SJSA1 (cell line): ENCODE measurements around the gene CD1D. TPM values are rescaled to one million over a fixed set of nuclear protein-coding genes. Genes with fewer than 3 reads are reported as not detected.
"Not testable (repeated sequence)": the region's sequence is repeated elsewhere in the genome, so short reads cannot be mapped to it uniquely, and the experiment has no call there.

Experiments used
- DNase-seq, 2 experiments: peaks; one replicate each; pipeline ENCODE4 v3.0.0-alpha.2; 2015 to 2020; ENCODE audit warnings: low spot score in 2 of 2, low read depth in 1 of 2
- H3K27ac ChIP-seq: fragments of 250-450 bp; sonication (Bioruptor Pico); 2 replicates; pipeline ENCODE4 v1.5.1; 2020; ENCODE audit warnings: mild to moderate bottlenecking, moderate library complexity
- H3K27me3 ChIP-seq: fragments of 250-450 bp; sonication (Bioruptor Pico); replicated peaks from 2 replicates; pipeline ENCODE4 v1.5.1; 2020; ENCODE audit warnings: mild to moderate bottlenecking, moderate library complexity
- H3K36me3 ChIP-seq: fragments of 250-450 bp; sonication (Bioruptor Pico); 2 replicates; pipeline ENCODE4 v1.5.1; 2020; ENCODE audit warnings: mild to moderate bottlenecking
- H3K4me1 ChIP-seq: fragments of 250-450 bp; sonication (Bioruptor Pico); replicated peaks from 2 replicates; pipeline ENCODE4 v1.6.1; 2021; ENCODE audit warnings: mild to moderate bottlenecking
- H3K4me3 ChIP-seq: fragments of 250-450 bp; sonication (Bioruptor Pico); 2 replicates; pipeline ENCODE4 v1.5.1; 2020; ENCODE audit warnings: mild to moderate bottlenecking
- H3K9me3 ChIP-seq: fragments of 250-450 bp; sonication (Bioruptor Pico); replicated peaks from 2 replicates; pipeline ENCODE4 v1.5.1; 2020; ENCODE audit warnings: mild to moderate bottlenecking
- total RNA-seq: library from RNA; depleted of rRNA; stranded (reverse); fragments of >200 nt; shearing (Covaris generic); gene quantifications from 2 replicates; pipeline ENCODE4 v1.2.3, GENCODE V29; 2014

The CD1D gene
- total RNA-seq, 1 experiment from 2014 or later: not detected

DNA sequence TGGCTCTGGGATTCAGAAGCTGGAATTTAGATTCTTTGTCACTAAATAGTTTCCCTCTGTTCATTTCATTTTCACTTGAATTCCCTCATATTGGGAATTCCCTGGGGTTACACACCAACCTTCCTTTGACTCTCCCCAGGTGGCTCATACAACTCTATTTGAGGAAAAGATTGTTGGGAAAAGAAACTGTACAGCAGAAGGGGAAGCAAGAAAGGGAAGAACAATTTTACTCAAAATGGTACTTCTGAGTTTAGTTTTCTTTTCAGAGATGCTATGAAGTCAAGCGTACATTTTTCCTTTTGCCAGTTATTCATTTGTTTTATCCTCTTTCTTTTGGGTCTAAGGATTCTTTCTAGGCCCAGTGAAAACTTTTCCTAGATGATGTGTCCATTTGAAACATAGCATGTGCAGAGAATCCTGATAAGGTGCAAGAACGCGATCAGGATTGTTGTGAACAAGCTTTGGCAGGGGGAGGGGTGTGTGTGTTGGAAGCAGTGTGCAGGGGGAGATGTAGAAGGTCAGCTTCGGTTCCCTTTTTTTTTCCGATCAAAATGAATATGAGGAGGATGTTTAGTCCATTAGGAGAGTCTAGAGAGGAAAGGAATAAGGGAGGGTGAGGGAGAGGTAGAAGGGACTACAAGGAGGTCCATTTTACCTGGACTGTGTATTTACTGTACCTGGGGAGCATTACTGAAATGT, 26.8 kb upstream of the CD1D start:
- Histone ChIP-seq H3K27ac (no peak overlapping the region), H3K36me3 (no peaks in the 10 kb centered on the region), H3K27me3 (no peaks in the 10 kb centered on the region; the same call in 1 of the 2 replicates), H3K4me1 (peaks cover 9% of the 10 kb centered on the region), H3K4me3 (no peak overlapping the region), H3K9me3 (no peaks in the 10 kb centered on the region; the same call in 1 of the 2 replicates)
- no peak for DNase-seq

DNA sequence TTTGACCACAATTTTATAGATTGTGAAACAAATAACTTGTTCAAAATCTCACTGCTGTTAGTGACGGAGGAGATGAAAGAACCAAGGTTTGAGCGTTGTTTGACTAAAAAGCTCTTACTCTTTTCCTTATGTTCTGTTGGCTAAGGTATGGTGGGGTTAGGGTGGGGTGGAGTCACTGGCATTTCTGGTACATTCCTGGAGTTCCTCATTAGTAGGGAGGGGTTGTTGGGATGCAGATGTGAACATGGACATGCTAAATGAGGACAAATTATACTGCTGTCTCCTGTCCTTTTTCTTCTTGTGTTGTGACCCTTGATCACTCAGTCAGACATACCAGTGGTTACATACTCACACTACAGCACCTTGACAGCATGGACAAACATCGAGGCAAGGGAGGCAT, 26.2 kb upstream of the CD1D start:
- no peaks in the 10 kb centered on the region; the same call in 1 of the 2 replicates for H3K9me3 ChIP-seq
- H3K27me3 ChIP-seq: no peaks in the 10 kb centered on the region; the same call in 1 of the 2 replicates
- no peak for DNase-seq
- H3K36me3 ChIP-seq: no peaks in the 10 kb centered on the region
- H3K27ac ChIP-seq: no peak overlapping the region
- no peak overlapping the region for H3K4me3 ChIP-seq
- peaks cover 4% of the 10 kb centered on the region for H3K4me1 ChIP-seq

DNA sequence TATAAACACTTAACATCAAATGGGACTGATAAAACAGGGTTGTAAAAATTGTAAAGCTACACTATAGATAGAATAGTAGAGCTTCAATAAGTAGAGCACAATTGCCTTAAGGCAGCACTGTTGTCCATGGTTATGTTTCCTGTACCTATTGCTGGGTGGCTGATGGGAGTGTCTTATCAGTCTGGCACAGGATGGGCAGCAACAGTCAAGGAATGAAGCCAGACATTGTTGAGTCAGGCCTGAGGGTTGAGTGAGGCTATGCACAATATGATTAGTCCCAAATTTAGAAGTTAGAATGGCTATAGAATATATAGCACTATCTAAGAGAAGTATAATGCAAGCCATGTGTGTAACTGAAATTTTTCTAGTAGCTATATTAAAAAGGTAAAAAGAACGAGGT, 25.0 kb upstream of the CD1D start:
- H3K4me1 ChIP-seq: peaks cover 4% of the 10 kb centered on the region; the same call in 1 of the 2 replicates
- H3K9me3 ChIP-seq: no peaks in the 10 kb centered on the region; the same call in 1 of the 2 replicates
- no peak overlapping the region for H3K27ac ChIP-seq
- H3K27me3 ChIP-seq: no peaks in the 10 kb centered on the region; the same call in 1 of the 2 replicates
- DNase-seq: no peak
- no peak overlapping the region for H3K4me3 ChIP-seq
- H3K36me3 ChIP-seq: no peaks in the 10 kb centered on the region

DNA sequence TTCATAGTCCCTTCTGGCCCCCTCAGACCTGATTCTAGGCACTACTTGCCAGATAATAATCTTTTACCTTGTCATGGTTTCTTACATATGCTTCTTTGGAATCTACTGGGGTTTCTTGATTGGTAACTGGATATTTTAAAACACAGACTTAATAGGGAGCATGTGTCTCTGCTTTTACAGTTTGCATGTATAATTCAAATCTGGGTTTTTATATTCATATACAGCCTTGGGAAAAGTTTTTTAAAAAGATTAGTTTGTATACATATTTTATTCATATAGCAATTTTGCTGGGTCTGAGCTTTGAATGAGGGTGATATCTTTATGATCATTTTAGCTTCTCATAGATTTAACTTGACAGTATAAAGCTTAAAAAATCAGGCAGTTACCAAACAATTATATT, 21.1 kb upstream of the CD1D start:
- Histone ChIP-seq H3K27me3 (peaks cover 3% of the 10 kb centered on the region), H3K27ac (no peak overlapping the region), H3K36me3 (no peaks in the 10 kb centered on the region), H3K4me1 (no peaks in the 10 kb centered on the region), H3K4me3 (no peak overlapping the region), H3K9me3 (no peaks in the 10 kb centered on the region; the same call in 1 of the 2 replicates)
- no peak for DNase-seq

DNA sequence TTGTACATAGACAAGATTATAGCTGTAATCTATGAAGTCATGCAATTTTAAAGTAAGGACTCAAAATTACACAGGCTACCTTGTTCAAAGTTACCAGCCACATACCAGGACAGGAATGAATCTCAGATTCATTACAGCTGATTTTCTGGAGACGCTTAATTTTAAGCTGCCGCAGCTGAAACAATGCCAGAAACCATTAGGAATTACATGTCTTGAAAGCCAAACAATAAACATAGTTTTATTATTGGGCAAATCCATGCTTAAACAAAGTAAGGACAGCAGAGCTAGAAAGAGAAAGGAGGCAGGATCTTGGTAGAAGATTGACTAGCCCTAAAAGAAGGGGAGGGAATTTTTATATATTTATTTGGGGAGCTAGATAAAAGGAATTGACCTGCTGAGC, 19.2 kb upstream of the CD1D start:
- Histone ChIP-seq H3K4me1 (no peaks in the 10 kb centered on the region), H3K27ac (no peak overlapping the region), H3K4me3 (no peak overlapping the region), H3K27me3 (peaks cover 4% of the 10 kb centered on the region; the same call in 1 of the 2 replicates), H3K36me3 (no peaks in the 10 kb centered on the region), H3K9me3 (no peaks in the 10 kb centered on the region; the same call in 1 of the 2 replicates)
- no peak for DNase-seq

DNA sequence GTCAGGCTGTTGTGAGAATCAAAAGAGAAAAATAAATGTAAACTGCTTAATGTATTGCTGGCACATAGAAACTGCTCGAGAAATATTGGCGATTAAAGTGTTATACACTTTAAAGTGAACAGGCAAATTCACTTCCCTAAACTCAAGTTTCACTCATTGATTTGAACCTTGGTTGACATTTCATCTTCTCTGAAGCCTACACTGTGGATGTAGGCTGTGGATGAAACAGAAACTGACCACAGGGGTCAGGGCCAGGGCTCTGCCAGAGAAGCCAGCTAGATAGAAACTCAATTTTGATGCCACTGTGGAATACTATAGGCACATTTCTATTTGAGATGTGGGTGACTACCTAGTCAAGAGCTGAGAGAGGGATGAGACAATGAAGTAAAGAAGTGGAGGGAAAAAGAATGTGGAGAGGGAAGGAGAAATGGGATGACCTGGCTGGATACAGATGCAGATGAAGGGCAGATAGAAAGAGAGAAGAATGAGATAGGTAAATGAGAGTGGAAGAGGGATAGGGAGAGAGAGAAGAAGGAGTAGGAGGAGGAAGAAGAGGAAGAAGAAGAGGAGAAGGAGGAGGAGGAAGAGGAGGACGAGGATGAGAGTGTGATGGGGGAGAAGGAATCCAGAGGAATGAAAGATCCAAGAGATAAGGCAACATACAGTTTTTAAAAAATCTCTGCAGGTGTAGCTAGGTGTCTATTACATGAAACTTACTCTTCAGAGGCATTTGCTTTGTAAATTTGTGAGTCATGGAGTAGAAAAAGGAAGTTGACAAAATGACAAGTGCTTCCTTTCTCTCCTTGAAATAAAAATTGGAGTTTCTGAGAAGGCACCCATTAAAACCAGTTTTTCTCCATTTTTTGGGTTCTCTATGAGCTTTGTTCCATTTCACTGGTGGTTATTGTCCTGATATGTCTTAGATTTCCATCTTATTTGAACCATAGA, 17.4 kb upstream of the CD1D start:
- Histone ChIP-seq H3K4me1 (no peaks in the 10 kb centered on the region), H3K36me3 (no peaks in the 10 kb centered on the region), H3K9me3 (no peaks in the 10 kb centered on the region), H3K4me3 (no peak overlapping the region), H3K27ac (no peak overlapping the region), H3K27me3 (peaks cover 6% of the 10 kb centered on the region; the same call in 1 of the 2 replicates)
- DNase-seq: no peak

DNA sequence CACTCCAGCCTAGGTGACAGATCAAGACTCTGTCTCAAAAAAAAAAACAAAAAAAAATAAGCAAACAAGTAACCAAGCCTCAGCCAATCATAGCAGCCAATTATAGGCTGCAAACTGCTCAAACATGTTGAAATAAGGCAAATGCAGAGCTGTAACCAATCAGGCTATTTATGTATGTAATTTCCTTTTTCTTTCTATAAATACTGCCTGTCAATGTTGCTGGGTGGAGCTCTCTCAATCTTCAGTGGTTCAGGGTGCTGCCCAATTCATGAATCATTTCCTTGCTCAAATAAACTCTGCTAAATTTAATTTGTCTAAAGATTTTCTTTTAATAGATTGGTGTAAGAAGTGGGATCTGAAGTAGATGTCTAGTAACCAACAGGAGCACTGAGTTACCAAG, 11.6 kb upstream of the CD1D start:
- Histone ChIP-seq H3K27ac (no peak overlapping the region), H3K4me3 (no peak overlapping the region), H3K36me3 (no peaks in the 10 kb centered on the region), H3K27me3 (peaks cover 9% of the 10 kb centered on the region), H3K9me3 (no peaks in the 10 kb centered on the region), H3K4me1 (no peaks in the 10 kb centered on the region)
- no peak for DNase-seq

DNA sequence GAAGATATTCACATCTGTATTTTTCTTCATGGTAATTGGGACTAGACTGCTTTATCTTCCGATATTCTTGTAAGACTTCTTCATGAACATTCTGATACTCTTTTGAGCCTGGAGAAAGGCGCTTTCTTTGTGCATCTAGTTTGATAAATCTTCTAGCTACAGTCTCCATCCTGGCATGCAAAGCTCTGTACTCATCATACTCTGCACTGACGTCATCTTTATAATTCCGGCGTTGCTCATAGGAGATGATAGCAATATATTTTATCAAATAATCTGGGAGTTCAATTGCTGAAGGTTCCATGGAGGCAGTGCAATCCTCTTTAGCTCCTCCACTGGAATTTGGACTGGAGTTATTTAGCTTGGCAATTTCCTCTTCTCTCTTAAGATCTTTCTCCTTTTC, 4.8 kb upstream of the CD1D start:
- H3K4me1 ChIP-seq: not testable (repeated sequence)

DNA sequence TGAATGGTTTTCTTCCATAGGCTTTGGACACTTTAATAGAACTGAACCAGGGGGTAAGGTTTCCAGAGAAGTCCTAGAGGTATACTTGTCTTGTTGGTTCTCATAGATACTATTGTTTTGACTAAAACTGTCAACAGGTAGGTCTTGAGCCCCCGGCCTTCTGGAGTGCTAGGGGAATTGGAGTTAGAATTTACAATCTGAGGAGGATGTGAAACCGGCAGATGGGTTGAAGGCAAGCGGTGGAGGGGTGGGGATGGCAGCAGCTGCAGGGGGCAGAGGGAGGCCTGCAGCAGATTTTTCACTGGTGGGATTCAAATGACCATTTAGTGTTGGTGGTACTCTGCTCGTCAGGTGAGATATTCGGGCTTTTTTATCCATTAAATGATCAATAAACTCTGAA, 4.3 kb upstream of the CD1D start:
- Histone ChIP-seq H3K9me3 (no peaks in the 10 kb centered on the region), H3K4me3 (no peak overlapping the region), H3K27me3 (peaks cover 57% of the 10 kb centered on the region), H3K27ac (no peak overlapping the region), H3K4me1 (0 out of 2 replicates have a peak, but pooled peaks cover 4% of the 10 kb centered on the region), H3K36me3 (no peaks in the 10 kb centered on the region)
- no peak for DNase-seq

More for the DNA sequence above, 4.8 kb upstream of the CD1D start:
- DNase-seq, H3K27ac ChIP-seq, H3K36me3 ChIP-seq, H3K4me3 ChIP-seq, H3K9me3 ChIP-seq: not testable (repeated sequence)
- H3K27me3 ChIP-seq: peaks cover 52% of the 10 kb centered on the region

DNA sequence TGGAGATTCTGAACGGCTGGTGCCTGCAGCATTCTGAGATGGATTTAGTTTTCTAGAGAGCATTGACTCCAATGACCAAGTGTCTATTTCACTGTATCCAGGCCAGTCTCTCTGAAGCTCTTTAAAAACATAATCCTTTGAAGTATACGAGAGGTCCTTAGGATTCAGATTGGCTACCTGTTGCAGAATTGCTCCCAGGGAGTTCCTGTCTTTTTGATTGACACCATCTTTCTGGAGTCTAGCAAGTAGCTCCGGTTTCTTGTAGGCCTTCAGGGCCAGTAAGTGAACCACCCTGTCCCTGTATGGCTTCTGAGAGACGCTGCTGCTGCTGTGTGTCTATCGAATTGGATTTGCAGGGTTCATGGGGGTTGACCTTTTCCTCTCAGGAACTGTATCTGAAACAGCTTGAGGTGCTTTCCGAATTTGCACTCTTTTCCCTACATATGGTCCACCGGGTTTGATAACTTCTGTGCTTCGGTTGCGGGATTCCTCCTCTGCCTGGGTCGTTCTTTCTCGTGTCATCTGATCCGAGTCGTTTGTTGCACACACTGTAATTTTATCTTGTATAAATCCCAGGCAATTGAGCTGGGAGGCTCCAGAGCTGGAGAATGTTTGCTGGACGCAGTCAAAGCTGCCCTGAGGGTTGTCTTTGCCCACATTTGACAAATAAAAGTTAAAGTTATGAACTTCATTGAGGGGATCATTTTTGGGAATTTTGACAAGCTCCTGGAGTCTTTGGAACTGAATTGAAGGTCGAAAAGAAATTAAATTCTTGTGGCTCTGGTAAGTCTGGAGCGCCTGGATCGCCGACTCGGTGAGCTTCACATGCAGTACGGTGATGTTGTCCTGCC, 3.6 kb upstream of the CD1D start:
- not testable (repeated sequence) for H3K9me3 ChIP-seq, H3K27ac ChIP-seq, H3K4me3 ChIP-seq, DNase-seq, H3K4me1 ChIP-seq, H3K36me3 ChIP-seq
- peaks cover 64% of the 10 kb centered on the region for H3K27me3 ChIP-seq

DNA sequence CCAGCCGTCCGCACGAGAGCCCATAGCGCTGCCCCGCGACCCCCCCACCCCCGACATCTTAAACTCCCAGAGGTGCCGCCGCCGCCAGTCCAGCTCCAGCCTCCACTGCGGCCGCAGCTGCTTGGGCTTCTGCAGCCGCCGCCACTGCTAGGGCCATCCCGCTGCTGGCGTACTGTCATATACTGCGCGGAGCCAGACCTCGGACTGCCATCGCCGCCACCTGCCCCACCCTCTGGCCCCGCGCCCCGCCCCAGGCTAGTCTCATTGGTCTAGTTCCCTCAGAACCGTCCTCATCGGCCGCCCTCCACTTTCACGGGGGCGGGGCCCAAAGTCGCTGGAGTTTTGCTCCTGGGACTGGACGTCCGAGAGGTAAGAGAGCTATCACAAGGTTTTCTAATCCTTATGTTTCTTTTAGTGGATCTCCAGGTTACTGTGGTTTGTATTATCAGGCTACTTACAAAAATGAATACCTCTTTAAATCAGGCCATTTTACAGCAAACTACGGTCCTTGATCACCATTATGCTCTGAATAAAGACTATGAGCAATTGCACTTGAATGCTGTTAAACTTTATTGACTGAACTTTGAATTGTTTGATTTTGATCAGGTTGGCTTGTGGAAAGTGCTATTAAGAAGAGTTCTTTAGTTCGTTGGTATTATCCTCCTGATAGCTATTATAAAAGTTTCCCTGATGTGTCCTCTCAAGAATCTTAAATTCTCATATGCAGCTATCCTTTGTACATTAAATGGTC, 2.8 kb upstream of the CD1D start:
- H3K9me3 ChIP-seq: no peaks in the 10 kb centered on the region
- peak in 1 of 2 experiments; percentile 57 for DNase-seq
- peaks cover 70% of the 10 kb centered on the region for H3K27me3 ChIP-seq
- 0 out of 2 replicates have a peak, but pooled peaks cover 4% of the 10 kb centered on the region for H3K4me1 ChIP-seq
- H3K27ac ChIP-seq: no peak overlapping the region
- H3K36me3 ChIP-seq: no peaks in the 10 kb centered on the region
- no peak overlapping the region for H3K4me3 ChIP-seq

DNA sequence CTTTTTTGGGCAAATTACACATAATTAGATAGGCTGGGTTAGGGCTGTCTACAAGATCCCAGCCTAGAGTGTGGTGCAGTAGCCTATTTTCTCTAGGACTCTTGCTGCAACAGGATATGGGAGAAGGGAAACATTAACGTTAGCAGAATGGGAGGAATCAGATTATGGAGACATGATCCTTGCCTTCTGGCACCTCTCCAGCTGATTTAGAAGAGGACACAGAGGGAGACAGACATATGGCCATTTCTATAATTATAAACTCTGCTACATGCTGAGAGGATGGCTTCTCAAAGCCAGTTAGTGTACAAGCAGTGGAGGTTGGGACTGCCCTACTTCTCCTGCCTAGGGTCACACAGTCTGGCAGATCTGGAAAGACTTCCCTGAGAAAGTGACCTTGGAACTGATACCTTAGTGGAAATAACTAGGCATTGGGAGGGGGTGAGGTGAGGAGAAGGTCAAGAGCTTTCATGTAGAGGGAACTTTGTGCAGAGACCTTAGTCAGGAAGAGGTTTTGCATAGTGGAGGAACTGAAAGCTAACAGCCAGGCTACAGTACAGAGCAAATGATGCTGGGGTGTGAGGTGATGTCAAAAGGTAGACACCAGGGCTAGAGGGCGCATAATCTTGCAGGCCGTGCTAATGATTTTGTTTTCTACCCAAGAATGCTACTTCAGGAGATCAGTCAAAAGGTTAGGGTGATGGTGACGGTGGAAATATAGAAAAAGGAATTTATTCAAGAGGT, 1.2 kb upstream of the CD1D start:
- 0 out of 2 replicates have a peak, but pooled peaks cover 4% of the 10 kb centered on the region for H3K4me1 ChIP-seq
- H3K27ac ChIP-seq: no peak overlapping the region
- peaks cover 65% of the 10 kb centered on the region for H3K27me3 ChIP-seq
- no peak for DNase-seq
- H3K36me3 ChIP-seq: no peaks in the 10 kb centered on the region
- no peak overlapping the region for H3K4me3 ChIP-seq
- no peaks in the 10 kb centered on the region for H3K9me3 ChIP-seq
